Vagina (tissue), 2 donors: ENCODE results near the gene EHBP1. TPM values are rescaled to one million over a fixed set of nuclear protein-coding genes. Genes with fewer than 3 reads are reported as not detected.

Experiments
- DNase-seq, 2 donors: peaks; one replicate each; pipeline ENCODE4 v3.0.0-alpha.2; 2017; ENCODE audit errors: extremely low spot score in 2 of 2
- H3K27ac ChIP-seq: fragments of 200-600 bp; sonication (generic); one replicate; pipeline ENCODE4 v1.5.1; 2019
- H3K27me3 ChIP-seq: fragments of 200-600 bp; sonication (generic); one replicate; pipeline ENCODE4 v1.5.1; 2019
- H3K36me3 ChIP-seq, 2 donors: fragments of 200-600 bp; sonication (generic); one replicate each; pipeline ENCODE4 v1.5.1; 2017 to 2019
- H3K4me1 ChIP-seq: fragments of 200-600 bp; sonication (generic); one replicate; pipeline ENCODE4 v1.5.1; 2019
- H3K4me3 ChIP-seq, 2 donors: fragments of 200-600 bp; sonication (generic); 1 replicate in 1 of 2; 2 replicates in 1 of 2; pipeline ENCODE4 v1.5.1; 2016 to 2019
- H3K9me3 ChIP-seq: fragments of 200-600 bp; sonication (generic); one replicate; pipeline ENCODE4 v1.5.1; 2019
- POLR2A ChIP-seq, 2 donors: fragments of 450-650 bp; IDR thresholded peaks; one replicate each; pipeline ENCODE4 v1.6.1; 2017; ENCODE audit warnings: antibody characterized with exemption in 2 of 2, mild to moderate bottlenecking in 2 of 2, moderate library complexity in 2 of 2
- POLR2AphosphoS5 ChIP-seq, 2 donors: sonication (generic); formaldehyde crosslinking; IDR thresholded peaks; one replicate each; pipeline ENCODE4 v1.9.0; 2017; ENCODE audit warnings: antibody characterized with exemption in 2 of 2, mild to moderate bottlenecking in 2 of 2, low read depth in 1 of 2; ENCODE audit not compliant: insufficient read depth in 1 of 2
- intact Hi-C: fragments of 100-400 bp; cut with DNase I; formaldehyde crosslinking; loops from one replicate; pipeline ENCODE4 v1.15.1; 2023
- total RNA-seq: library from RNA; depleted of rRNA; stranded (reverse); fragments of >200 nt; gene quantifications from one replicate; pipeline ENCODE4 v1.2.3, GENCODE V29; 2016
- TF ChIP-seq, protein P1 (sequence below), 3 experiments: fragments of 450-650 bp in 2 of 3; fragments of 200-600 bp in 1 of 3; sonication (generic) in 1 of 3; IDR thresholded peaks; one replicate each; pipeline ENCODE4 v1.5.1; 2017 to 2019; ENCODE audit warnings: antibody characterized with exemption in 3 of 3, mild to moderate bottlenecking in 2 of 3, moderate library complexity in 2 of 3

The EHBP1 gene
- total RNA-seq, 1 donor from 2014 or later = 97.7 TPM

DNA sequence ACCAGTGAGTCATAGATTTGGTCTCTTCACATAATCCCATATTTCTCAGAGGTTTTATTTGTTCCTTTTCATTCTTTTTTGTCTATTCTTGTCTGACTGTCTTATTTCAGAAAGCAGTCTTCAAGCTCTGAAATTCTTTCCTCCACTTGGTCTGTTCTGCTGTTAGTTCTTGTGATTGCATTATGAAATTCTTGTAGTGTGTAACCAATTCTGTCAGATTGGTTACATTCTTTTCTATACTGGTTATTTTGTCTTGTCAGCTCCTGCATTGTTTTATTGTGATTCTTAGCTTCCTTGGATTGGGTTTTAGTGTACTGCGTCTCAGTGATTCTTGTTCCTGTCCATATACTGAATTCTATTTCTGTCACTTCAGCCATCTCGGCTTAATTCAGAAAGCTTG is 18.6 kb downstream of the EHBP1 start:
- Histone ChIP-seq H3K27ac (no peak overlapping the region), H3K4me1 (peaks cover 27% of the 10 kb centered on the region), H3K4me3 (no peak overlapping the region), H3K9me3 (no peaks in the 10 kb centered on the region), H3K27me3 (no peaks in the 10 kb centered on the region), H3K36me3 (no peaks in the 10 kb centered on the region)
- DNase-seq = no peak
- intact Hi-C loops = no loop called here
- TF ChIP-seq, protein P1, sequence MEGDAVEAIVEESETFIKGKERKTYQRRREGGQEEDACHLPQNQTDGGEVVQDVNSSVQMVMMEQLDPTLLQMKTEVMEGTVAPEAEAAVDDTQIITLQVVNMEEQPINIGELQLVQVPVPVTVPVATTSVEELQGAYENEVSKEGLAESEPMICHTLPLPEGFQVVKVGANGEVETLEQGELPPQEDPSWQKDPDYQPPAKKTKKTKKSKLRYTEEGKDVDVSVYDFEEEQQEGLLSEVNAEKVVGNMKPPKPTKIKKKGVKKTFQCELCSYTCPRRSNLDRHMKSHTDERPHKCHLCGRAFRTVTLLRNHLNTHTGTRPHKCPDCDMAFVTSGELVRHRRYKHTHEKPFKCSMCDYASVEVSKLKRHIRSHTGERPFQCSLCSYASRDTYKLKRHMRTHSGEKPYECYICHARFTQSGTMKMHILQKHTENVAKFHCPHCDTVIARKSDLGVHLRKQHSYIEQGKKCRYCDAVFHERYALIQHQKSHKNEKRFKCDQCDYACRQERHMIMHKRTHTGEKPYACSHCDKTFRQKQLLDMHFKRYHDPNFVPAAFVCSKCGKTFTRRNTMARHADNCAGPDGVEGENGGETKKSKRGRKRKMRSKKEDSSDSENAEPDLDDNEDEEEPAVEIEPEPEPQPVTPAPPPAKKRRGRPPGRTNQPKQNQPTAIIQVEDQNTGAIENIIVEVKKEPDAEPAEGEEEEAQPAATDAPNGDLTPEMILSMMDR (IDR thresholded peaks at IDR 0.05) = no peak
- TF ChIP-seq POLR2A (IDR thresholded peaks at IDR 0.05) (no peak), POLR2AphosphoS5 (IDR thresholded peaks at IDR 0.05; ENCODE audit: insufficient read depth in 1 of 2, low read depth in 1 of 2) (no peak)

DNA sequence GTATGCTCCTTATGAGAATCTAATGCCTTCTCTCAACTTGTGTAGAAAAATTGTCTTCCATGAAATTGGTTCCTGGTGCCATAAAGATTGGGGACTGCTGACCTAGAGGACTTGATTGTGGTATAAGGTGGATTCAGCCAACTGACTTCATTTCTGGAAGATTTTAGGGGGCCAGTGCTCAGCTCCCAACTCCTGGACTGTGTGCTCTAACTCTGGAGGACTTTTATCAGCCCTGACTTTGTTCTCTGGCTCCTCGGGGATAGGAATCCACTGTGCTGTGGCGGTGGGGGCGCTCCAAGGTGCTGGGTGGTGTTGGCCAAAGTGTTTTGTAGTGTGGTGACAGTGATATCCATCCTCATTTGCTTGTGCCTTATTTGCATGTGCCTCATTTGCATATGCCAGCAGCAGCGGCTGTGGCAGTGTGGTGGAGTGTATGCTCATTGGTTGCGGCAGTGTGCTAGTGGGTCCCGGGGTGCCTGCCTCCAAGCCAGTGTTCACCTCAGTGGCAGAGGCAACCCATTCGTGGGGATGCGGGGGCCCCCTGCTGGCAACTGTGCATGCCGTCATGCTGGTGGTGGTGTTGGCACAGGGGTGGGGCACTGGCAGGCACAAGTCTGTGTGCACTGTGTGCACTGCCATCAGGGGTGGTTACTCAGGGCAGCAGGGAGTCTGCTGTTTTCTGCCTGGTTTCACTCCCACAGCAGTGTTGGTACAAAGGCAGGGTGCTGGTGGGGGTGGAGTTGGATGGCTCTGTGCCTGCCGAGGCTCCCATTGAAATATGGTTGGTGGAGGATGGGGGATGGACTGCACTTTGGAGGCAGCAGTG is 19.6 kb downstream of the EHBP1 start:
- Histone ChIP-seq H3K27ac (no peak overlapping the region), H3K4me3 (no peak overlapping the region), H3K9me3 (no peaks in the 10 kb centered on the region), H3K27me3 (no peaks in the 10 kb centered on the region), H3K4me1 (peaks cover 23% of the 10 kb centered on the region), H3K36me3 (no peaks in the 10 kb centered on the region)
- intact Hi-C loops = no loop called here
- TF ChIP-seq, protein P1 (IDR thresholded peaks at IDR 0.05) = no peak
- TF ChIP-seq POLR2AphosphoS5 (IDR thresholded peaks at IDR 0.05; ENCODE audit: insufficient read depth in 1 of 2, low read depth in 1 of 2) (no peak), POLR2A (IDR thresholded peaks at IDR 0.05) (no peak)
- DNase-seq = no peak

DNA sequence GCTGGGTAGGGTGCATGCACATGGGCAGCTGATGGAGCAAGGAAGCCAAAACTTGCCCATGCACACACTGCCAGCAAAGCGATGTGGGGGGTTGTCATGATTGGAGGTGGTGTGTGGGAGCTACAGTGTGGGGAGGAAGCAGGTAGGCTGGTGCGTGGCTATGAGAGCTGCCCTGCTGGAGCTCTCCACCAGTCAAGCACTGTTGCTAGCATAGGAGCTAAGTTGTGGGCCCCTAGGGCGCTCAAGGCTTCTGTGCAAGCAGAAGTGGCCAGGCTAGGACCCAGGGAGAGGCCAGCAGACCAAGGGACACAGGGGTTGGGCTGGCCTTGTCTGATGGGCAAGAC is 20.2 kb downstream of the EHBP1 start:
- no peak overlapping the region for H3K27ac ChIP-seq
- no peaks in the 10 kb centered on the region for H3K27me3 ChIP-seq
- intact Hi-C loops = no loop called here
- H3K4me3 ChIP-seq = no peak overlapping the region
- H3K9me3 ChIP-seq = no peaks in the 10 kb centered on the region
- no peak for DNase-seq
- TF ChIP-seq POLR2AphosphoS5 (IDR thresholded peaks at IDR 0.05; ENCODE audit: insufficient read depth in 1 of 2, low read depth in 1 of 2) = no peak
- TF ChIP-seq, protein P1 (IDR thresholded peaks at IDR 0.05) = no peak
- no peak for TF ChIP-seq POLR2A (IDR thresholded peaks at IDR 0.05)
- no peaks in the 10 kb centered on the region for H3K36me3 ChIP-seq
- peaks cover 22% of the 10 kb centered on the region for H3K4me1 ChIP-seq

DNA sequence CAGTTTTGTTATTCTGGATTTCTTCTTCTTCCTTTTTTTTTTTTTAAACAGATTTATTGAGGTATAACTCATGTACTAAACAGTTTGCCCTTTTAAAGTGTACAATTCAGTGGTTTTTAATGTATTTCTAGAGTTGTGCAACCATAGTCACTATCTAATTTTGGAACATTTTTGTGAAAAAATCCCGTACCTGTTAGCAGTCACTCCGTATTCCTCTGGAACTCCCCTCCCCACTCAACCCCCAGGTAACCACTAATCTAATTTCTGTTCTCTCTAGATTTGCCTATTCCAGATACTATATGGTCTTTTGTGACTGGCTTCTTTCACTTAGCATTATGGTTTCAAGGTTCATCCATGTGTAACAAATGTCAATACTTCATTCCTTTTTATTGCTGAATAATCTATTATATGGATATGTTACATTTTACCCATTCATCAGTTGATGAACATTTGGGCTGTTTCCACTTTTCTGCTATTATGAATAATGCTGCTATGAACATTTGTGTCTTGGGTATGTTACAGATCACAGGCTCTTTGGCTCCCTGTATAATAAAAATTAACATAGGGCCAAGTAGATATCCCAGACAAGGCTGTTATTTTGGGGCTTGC is 21.9 kb downstream of the EHBP1 start:
- TF ChIP-seq POLR2AphosphoS5 (IDR thresholded peaks at IDR 0.05; ENCODE audit: insufficient read depth in 1 of 2, low read depth in 1 of 2) (no peak), POLR2A (IDR thresholded peaks at IDR 0.05) (no peak)
- TF ChIP-seq, protein P1 (IDR thresholded peaks at IDR 0.05) = no peak
- peaks cover 22% of the 10 kb centered on the region for H3K4me1 ChIP-seq
- no peak overlapping the region for H3K4me3 ChIP-seq
- no peaks in the 10 kb centered on the region for H3K36me3 ChIP-seq
- DNase-seq = no peak
- intact Hi-C loops = no loop called here
- H3K27me3 ChIP-seq = no peaks in the 10 kb centered on the region
- peaks cover 5% of the 10 kb centered on the region for H3K9me3 ChIP-seq
- no peak overlapping the region for H3K27ac ChIP-seq
